Activated CD4-positive, alpha-beta T cell treated with anti-CD3 and anti-CD28 coated beads for 36 hours (primary cell): ENCODE results near the gene LCLAT1. TPM values are rescaled to one million over a fixed set of nuclear protein-coding genes. Genes with fewer than 3 reads are reported as not detected.
A peak's percentile ranks its signal among the peaks of the same experiment; 100 is the strongest.

Source experiments
- ATAC-seq: fragments of 200-7000 bp; cut with Tn5 transposase; one replicate; pipeline ENCODE4 v1.10.0; 2021; ENCODE audit warnings: mild to moderate bottlenecking, moderate library complexity
- CTCF ChIA-PET: fragments of 350-600 bp; sonication (Branson Sonifier 250); formaldehyde crosslinking; loops from one replicate; lab custom pipeline; 2021; ENCODE audit warnings: antibody characterized with exemption; lab: Charles Lee
- POLR2A ChIA-PET: fragments of 350-600 bp; sonication (Branson Sonifier 250); formaldehyde crosslinking; loops from one replicate; lab custom pipeline; 2021; ENCODE audit warnings: antibody characterized with exemption, inconsistent platforms; lab: Charles Lee
- DNase-seq: peaks from one replicate; pipeline ENCODE4 v3.0.0-alpha.2; 2020
- H3K27ac Mint-ChIP-seq: one replicate; pipeline ENCODE4 v1.8.0; 2021; ENCODE audit warnings: mixed read lengths
- H3K27me3 Mint-ChIP-seq: one replicate; pipeline ENCODE4 v1.8.0; 2021; ENCODE audit warnings: mixed read lengths
- H3K36me3 Mint-ChIP-seq: one replicate; pipeline ENCODE4 v1.8.0; 2021; ENCODE audit warnings: low read depth, mixed read lengths
- H3K4me1 Mint-ChIP-seq: one replicate; pipeline ENCODE4 v1.8.0; 2021; ENCODE audit warnings: mixed read lengths
- H3K4me3 Mint-ChIP-seq: one replicate; pipeline ENCODE4 v1.8.0; 2021; ENCODE audit warnings: mild to moderate bottlenecking, moderate library complexity, mixed read lengths
- H3K9me3 Mint-ChIP-seq: one replicate; pipeline ENCODE4 v1.8.0; 2021; ENCODE audit warnings: low read depth, mixed read lengths
- intact Hi-C, 2 experiments: fragments of 100-400 bp; cut with DNase I in 1 of 2; cut with micrococcal nuclease in 1 of 2; formaldehyde crosslinking; loops; one replicate each; pipeline versions ENCODE4 v1.14.2 to v1.15.1; 2022 to 2024; cut with DNase I, micrococcal nuclease
- total RNA-seq, 2 experiments: library from RNA; stranded (reverse); gene quantifications; one replicate each; pipeline ENCODE4 v1.2.3, GENCODE V29; 2021

The LCLAT1 gene
- total RNA-seq, 2 experiments from 2014 or later = 18.5 to 21.7 TPM

DNA sequence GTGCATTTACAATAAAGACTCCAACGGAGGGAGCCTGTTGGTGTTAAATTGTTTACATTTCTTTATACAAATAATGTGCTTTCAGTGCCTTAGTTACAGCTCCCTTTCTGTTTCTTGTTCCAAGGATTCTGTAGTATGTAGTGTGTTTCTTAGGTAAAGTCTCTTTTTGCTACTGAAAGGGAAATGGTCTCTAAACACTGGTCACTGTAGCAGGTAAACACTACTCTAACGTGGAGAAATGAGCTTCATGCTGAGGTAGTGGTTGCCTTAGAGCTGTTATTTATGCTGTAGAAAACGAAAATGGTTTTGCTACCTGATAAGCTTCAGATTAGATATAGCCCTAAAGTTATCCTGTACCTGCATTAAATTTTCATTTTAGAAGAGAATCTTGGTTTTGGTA lies 196.6 kb downstream of the LCLAT1 start:
- ChIA-PET CTCF (no interaction called here), POLR2A (no interaction called here)
- no peak for ATAC-seq
- DNase-seq = no peak
- H3K4me1 Mint-ChIP-seq = no peaks in the 10 kb centered on the region
- no peak overlapping the region for H3K27ac Mint-ChIP-seq
- no peak overlapping the region for H3K4me3 Mint-ChIP-seq
- H3K9me3 Mint-ChIP-seq = no peaks in the 10 kb centered on the region
- intact Hi-C loops = no loop called here
- peaks cover 19% of the 10 kb centered on the region for H3K36me3 Mint-ChIP-seq
- H3K27me3 Mint-ChIP-seq = no peaks in the 10 kb centered on the region

DNA sequence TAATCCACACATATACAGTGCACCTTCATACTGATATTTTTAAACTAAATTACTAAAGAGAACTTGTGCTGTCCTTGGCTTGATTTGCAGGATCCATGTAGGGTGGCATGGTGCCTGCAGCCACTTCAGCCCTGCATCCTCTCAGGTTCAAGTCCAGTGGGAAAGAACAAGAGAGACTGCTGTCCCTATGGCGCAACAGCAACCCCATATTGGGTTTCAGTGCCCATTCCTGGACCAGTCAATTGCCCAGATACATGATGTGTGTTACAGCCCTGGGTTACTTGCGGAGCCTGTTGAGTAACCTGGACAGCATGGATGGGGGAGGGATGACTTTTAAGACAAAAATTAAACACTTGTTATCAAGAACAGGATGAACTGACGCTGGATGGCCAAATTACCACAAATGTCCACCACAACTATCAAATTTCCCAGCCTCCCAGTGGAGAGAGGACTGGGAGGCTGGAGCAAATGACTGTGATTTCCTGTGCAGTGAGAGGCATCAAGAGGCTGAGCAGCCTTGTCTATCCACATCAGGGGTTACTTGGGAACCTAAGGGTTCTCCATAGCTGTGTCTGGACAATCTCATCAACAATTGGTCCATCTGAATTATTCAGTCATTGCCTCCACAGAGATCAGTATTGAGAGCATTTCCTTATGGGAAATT lies 198.2 kb downstream of the LCLAT1 start:
- intact Hi-C loops = no loop called here
- no peak for DNase-seq
- H3K9me3 Mint-ChIP-seq = no peaks in the 10 kb centered on the region
- ChIA-PET CTCF (interaction anchor here (1.4 kb wide), 1 partner anchor 66 kb away, joined by 5 read pairs; no protein-coding TSS in a partner anchor), POLR2A (no interaction called here)
- H3K36me3 Mint-ChIP-seq = peaks cover 12% of the 10 kb centered on the region
- no peak overlapping the region for H3K4me3 Mint-ChIP-seq
- no peak overlapping the region for H3K27ac Mint-ChIP-seq
- H3K4me1 Mint-ChIP-seq = no peaks in the 10 kb centered on the region
- no peaks in the 10 kb centered on the region for H3K27me3 Mint-ChIP-seq
- no peak for ATAC-seq

GRCh38 chr2:30645745-30646119 lies 198.7 kb downstream of the LCLAT1 start:
- ChIA-PET CTCF (interaction anchor here (1.4 kb wide), 1 partner anchor 66 kb away, joined by 5 read pairs; no protein-coding TSS in a partner anchor), POLR2A (no interaction called here)
- intact Hi-C loops = no loop called here
- Mint-ChIP-seq H3K4me3 (no peak overlapping the region), H3K27ac (no peak overlapping the region), H3K9me3 (no peaks in the 10 kb centered on the region), H3K36me3 (peaks cover 8% of the 10 kb centered on the region), H3K27me3 (no peaks in the 10 kb centered on the region), H3K4me1 (no peaks in the 10 kb centered on the region)
- no peak for ATAC-seq
- no peak for DNase-seq

DNA sequence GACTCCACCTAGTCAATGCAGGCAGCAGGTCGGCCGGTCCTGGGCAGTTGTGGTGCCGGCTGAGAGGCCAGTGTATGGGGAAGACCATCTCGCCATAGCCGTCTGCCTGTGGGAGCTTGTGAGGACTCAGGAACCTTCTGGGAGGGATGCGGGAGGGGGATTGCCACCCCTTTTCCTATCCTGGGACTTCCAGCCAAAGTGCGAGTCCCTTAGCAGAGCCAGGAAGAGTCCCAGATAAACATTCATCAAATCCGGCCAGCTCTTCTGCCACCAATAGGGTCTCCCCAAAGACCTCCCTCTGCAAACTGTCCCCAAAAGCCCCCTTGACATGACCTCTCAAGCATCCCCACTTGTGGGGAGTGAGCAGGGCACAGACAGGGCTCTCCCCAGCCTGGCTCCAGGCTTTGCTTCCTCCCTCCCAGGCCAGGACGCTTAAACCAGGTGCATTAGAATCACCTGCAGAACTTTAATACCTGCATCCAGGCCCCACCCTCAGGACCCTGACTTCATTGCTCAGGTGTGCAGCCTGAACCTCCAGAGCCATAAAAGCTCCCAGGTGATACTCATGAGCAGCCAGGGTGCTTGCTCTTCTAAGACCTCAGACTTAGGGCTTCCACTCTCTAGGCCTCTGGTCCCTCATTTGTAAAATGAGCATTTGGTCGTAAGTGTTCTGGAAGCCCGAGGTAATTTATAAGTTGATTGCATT lies 200.9 kb downstream of the LCLAT1 start:
- POLR2A ChIA-PET = no interaction called here
- Mint-ChIP-seq H3K36me3 (no peaks in the 10 kb centered on the region), H3K27me3 (no peaks in the 10 kb centered on the region), H3K9me3 (no peaks in the 10 kb centered on the region), H3K4me1 (no peaks in the 10 kb centered on the region), H3K4me3 (no peak overlapping the region), H3K27ac (no peak overlapping the region)
- ATAC-seq (no peak), DNase-seq (no peak)
- CTCF ChIA-PET = interaction anchor here (0.7 to 1.7 kb wide), 3 partner anchors 58 to 483 kb away, joined by 3 to 5 read pairs (median 4); no protein-coding TSS in a partner anchor
- intact Hi-C loops = no loop called here

- Mint-ChIP-seq H3K27ac (no peak overlapping the region), H3K4me3 (no peak overlapping the region)
These were observed 202.2 kb downstream of the LCLAT1 start for GRCh38 chr2:30649278-30649677.

GRCh38 chr2:30649828-30650227 lies 202.8 kb downstream of the LCLAT1 start:
- CTCF ChIA-PET = interaction anchor here (0.6 to 1.2 kb wide), 3 partner anchors 20 to 485 kb away, joined by 3 read pairs; no protein-coding TSS in a partner anchor
- H3K9me3 Mint-ChIP-seq = no peaks in the 10 kb centered on the region

More at GRCh38 chr2:30649278-30649677, 202.2 kb downstream of the LCLAT1 start:
- Mint-ChIP-seq H3K9me3 (no peaks in the 10 kb centered on the region), H3K27me3 (no peaks in the 10 kb centered on the region), H3K36me3 (no peaks in the 10 kb centered on the region), H3K4me1 (no peaks in the 10 kb centered on the region)
- no peak for DNase-seq
- ChIA-PET POLR2A (no interaction called here), CTCF (interaction anchor here (1.2 kb wide), 1 partner anchor 484 kb away, joined by 3 read pairs; no protein-coding TSS in a partner anchor)
- ATAC-seq = no peak
- intact Hi-C loops = no loop called here

DNA sequence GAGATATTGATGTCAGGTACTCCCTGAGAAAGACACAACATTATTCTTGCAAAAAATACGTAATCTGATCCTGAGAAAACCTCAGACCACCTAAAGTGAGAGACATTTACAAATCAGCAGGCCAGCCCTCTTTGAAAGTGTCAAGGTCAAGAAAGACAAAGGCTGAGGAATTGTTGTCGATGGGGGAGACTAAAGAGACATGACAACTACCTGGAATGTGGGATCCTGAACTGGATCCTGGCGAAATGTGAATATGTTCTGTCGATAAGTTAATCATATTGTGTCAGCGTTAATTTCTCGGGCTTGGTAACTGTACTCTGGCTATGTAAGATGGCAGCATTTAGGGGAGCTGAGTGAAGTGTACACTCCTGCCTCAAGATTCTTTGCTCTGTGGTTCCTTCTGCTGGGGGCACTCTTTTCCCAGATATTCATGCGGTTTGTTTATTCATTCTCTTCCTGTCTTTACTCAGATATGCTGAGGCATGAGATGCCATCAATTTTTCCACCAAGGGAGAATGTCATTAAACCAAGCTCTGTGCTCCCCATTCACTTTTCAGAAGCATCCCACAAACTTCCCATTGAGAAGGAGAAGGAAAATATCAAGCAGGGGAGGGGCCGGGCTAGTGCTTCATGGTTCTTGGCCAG lies 205.3 kb downstream of the LCLAT1 start:
- H3K27ac Mint-ChIP-seq = no peak overlapping the region
- ATAC-seq (no peak), DNase-seq (no peak)
- ChIA-PET POLR2A (no interaction called here), CTCF (interaction anchor here (1.7 to 2.5 kb wide), 2 partner anchors 10 to 59 kb away, joined by 4 to 9 read pairs; no protein-coding TSS in a partner anchor)
- intact Hi-C loops = no loop called here
- no peak overlapping the region for H3K4me3 Mint-ChIP-seq
- H3K36me3 Mint-ChIP-seq = no peaks in the 10 kb centered on the region
- H3K4me1 Mint-ChIP-seq = no peaks in the 10 kb centered on the region
- H3K9me3 Mint-ChIP-seq = no peaks in the 10 kb centered on the region
- H3K27me3 Mint-ChIP-seq = no peaks in the 10 kb centered on the region

More at GRCh38 chr2:30649828-30650227, 202.8 kb downstream of the LCLAT1 start:
- Mint-ChIP-seq H3K27me3 (no peaks in the 10 kb centered on the region), H3K36me3 (no peaks in the 10 kb centered on the region), H3K4me1 (no peaks in the 10 kb centered on the region), H3K27ac (no peak overlapping the region), H3K4me3 (no peak overlapping the region)
- no peak for DNase-seq
- intact Hi-C loops = no loop called here
- ATAC-seq = no peak
- POLR2A ChIA-PET = no interaction called here

DNA sequence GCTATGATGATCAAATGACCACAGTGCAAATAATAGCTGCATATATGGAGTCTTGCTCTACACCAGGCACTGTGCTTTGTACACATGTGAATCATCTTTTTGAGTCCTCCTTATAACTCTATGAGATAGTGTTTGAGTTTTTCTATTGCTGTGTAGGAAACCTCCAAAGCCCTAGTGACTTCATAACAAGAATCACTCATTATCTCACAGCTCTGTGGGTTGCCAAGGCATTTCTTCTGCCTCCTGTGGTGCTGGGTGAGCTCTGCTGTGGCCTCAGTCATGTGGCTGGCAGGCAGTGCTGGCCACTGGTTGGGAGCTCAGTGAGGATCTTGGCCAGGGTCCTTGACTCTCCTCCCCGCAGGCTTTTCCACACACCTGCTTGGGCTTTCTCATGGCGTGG lies 206.8 kb downstream of the LCLAT1 start:
- Mint-ChIP-seq H3K27ac (no peak overlapping the region), H3K27me3 (no peaks in the 10 kb centered on the region), H3K9me3 (no peaks in the 10 kb centered on the region), H3K36me3 (no peaks in the 10 kb centered on the region), H3K4me3 (no peak overlapping the region), H3K4me1 (no peaks in the 10 kb centered on the region)
- ATAC-seq (peak; percentile 58), DNase-seq (no peak)
- ChIA-PET POLR2A (no interaction called here), CTCF (interaction anchor here (0.6 to 2.5 kb wide), 6 partner anchors 12 to 489 kb away, joined by 3 to 9 read pairs (median 4); no protein-coding TSS in a partner anchor)
- intact Hi-C loops = no loop called here

DNA sequence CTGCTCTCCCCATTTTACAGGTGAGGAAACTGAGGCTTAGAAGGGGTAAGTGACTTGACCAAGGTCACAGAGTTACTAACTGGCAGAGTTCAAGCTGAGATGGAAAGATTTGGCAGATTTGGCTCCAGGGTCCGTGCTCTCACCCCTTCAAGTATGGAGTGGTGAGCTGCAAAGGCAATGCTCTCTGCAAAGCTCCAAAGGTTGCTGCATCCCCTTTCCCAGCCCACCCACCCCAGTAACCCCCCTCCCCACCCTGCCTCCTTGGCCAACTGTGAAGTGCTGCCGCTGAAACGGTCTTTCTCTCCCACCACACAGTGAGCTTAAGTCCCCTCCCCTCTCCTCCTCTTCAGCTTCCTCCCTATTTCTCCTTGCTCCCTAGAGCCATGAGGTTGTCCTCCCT lies 207.4 kb downstream of the LCLAT1 start:
- H3K4me3 Mint-ChIP-seq = no peak overlapping the region
- no peak for ATAC-seq
- intact Hi-C loops = no loop called here
- no peaks in the 10 kb centered on the region for H3K36me3 Mint-ChIP-seq
- H3K4me1 Mint-ChIP-seq = no peaks in the 10 kb centered on the region
- no peaks in the 10 kb centered on the region for H3K27me3 Mint-ChIP-seq
- DNase-seq = no peak
- POLR2A ChIA-PET = no interaction called here
- CTCF ChIA-PET = interaction anchor here (0.6 to 2.5 kb wide), 6 partner anchors 39 to 490 kb away, joined by 3 to 9 read pairs (median 4); no protein-coding TSS in a partner anchor
- no peak overlapping the region for H3K27ac Mint-ChIP-seq
- no peaks in the 10 kb centered on the region for H3K9me3 Mint-ChIP-seq

GRCh38 chr2:30655211-30655610 lies 208.2 kb downstream of the LCLAT1 start:
- no peaks in the 10 kb centered on the region for H3K36me3 Mint-ChIP-seq
- intact Hi-C loops = no loop called here
- ATAC-seq = no peak
- ChIA-PET CTCF (interaction anchor here (0.8 to 0.9 kb wide), 2 partner anchors 31 to 490 kb away, joined by 3 read pairs; no protein-coding TSS in a partner anchor), POLR2A (no interaction called here)
- DNase-seq = no peak
- no peak overlapping the region for H3K27ac Mint-ChIP-seq
- H3K4me3 Mint-ChIP-seq = no peak overlapping the region
- no peaks in the 10 kb centered on the region for H3K27me3 Mint-ChIP-seq
- H3K4me1 Mint-ChIP-seq = no peaks in the 10 kb centered on the region
- H3K9me3 Mint-ChIP-seq = no peaks in the 10 kb centered on the region

DNA sequence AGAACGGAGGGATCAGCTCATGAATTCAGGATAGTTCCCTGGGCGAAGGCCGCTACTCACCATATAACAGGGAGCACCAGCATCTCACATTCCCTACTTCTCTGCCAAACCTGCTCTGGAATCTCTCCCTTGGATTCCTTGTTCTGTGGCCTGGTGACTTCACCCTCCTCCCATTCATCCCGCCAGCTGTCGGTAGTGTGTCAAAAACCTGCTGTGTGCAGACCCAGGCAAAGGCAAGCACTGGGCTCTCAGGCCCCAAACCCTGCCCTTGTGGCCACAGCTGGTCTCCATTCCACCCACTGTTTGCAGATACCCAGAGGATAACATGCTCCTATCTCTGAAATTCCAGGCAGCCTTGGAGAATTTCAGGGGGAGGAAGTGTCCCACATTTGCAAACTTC lies 208.6 kb downstream of the LCLAT1 start:
- DNase-seq (no peak), ATAC-seq (no peak)
- H3K36me3 Mint-ChIP-seq = no peaks in the 10 kb centered on the region
- ChIA-PET CTCF (interaction anchor here (0.9 to 2.0 kb wide), 2 partner anchors 31 to 56 kb away, joined by 3 to 8 read pairs; no protein-coding TSS in a partner anchor), POLR2A (no interaction called here)
- H3K4me1 Mint-ChIP-seq = no peaks in the 10 kb centered on the region
- H3K27me3 Mint-ChIP-seq = no peaks in the 10 kb centered on the region
- intact Hi-C loops = no loop called here
- H3K9me3 Mint-ChIP-seq = no peaks in the 10 kb centered on the region
- H3K4me3 Mint-ChIP-seq = no peak overlapping the region
- no peak overlapping the region for H3K27ac Mint-ChIP-seq
